Measurements from ENCODE around the gene MARCHF6.
"Not testable (repeated sequence)": the region's sequence is repeated elsewhere in the genome, so short reads cannot be mapped to it uniquely, and the experiment has no call there.

The MARCHF6 gene

GRCh38 chr5:10376544-10376943 lies 23.0 kb downstream of the MARCHF6 start:
- DNase-seq (ENCODE audit: low read depth in 2 of 2), result no peak

DNA sequence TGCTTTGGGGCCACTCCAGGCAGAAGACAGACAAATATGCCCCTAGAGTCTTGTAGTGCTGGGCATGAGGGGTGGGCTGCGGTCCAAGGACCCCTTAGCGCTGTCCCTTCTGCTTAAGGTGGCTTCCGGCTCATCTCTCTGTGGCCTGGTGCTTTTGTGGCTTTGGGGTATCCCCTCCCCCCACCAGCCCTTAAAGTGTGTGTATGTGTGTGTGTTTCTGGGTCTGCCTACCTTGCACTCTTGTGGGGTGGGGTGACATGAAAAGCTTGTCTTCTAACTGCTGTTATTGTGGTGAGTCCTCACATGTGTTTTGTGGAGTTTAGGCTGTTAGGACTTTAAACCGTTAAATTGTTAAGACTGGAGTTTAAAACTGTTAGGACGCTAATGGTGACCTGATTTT lies 23.6 kb downstream of the MARCHF6 start:
- DNase-seq (ENCODE audit: low read depth in 2 of 2), result no peak

DNA sequence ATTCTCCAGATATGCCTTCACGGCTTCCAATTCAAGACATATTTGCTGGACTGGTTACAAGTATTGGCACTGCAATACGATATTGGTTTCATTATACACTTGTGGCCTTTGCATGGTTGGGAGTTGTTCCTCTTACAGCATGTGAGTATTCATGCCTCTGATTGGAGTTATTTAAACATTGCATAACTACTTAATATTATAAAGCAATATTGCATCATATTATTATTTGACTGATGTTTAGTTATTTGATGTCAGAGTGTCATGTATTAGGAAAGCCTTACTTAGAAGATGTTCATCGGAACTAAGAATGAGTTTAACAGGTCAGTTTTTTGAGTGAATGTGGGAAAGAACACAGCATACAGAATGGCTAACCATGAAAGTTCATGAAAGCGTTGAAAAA lies 28.3 kb downstream of the MARCHF6 start:
- DNase-seq (ENCODE audit: low read depth in 2 of 2), result no peak

- DNase-seq (ENCODE audit: low read depth in 2 of 2), result no peak
Observed at GRCh38 chr5:10384483-10384882, 31.0 kb downstream of the MARCHF6 start.

- no peak for DNase-seq (ENCODE audit: low read depth in 2 of 2)
Observed at GRCh38 chr5:10387690-10388089, 34.2 kb downstream of the MARCHF6 start.

DNA sequence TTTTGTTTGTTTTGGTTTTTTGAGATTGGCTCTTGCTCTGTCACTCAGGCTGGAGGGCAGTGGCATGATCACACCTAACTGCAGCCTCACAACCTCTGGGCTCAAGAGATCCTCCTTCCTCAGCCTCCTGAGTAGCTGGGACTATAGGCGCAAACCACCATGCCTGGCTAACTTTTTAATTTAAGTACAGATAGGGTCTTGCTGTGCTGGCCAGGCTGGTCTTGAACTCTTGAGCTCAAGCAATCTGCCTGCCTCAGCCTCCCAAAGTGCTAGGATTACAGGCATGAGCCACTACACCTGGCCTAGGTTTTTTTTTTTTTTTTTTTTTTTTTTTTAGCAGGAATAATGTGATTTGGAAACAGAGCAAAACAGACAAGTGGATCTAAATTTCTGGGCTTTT lies 37.6 kb downstream of the MARCHF6 start:
- DNase-seq (ENCODE audit: low read depth in 2 of 2), result no peak

DNA sequence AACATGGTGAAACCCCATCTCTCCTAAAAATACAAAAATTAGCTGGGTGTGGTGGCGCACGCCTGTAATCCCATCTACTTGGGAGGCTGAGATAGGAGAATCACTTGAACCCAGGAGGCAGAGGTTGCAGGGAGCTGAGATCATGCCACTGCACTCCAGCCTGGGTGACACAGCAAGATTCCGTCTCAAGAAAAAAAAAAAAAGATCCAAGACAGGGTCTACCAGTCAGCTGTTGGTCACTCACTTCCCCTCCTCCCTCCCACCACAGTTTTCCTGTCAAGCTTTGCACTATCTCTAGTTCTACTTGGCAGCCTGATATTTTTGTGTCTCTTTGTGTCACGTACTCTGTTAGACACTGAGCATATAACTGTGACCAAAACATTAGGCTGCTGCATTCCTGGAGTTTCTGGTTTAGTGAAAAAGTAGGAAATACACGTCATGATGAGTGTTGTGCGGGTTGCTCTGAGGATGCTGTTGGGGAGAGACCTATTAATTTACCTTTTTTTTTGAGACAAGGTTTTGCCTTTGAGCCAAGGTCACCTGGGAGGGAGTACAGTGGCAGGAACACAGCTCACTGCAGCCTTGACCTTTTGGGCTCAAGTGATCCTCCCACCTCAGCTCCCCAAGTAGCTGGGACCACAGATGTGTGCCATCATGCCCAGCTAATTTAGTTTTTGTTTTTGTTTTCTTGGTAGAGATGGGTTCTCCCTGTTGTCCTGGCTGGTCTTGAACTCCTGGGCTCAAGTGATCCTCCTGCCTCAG lies 39.3 kb downstream of the MARCHF6 start:
- DNase-seq (ENCODE audit: low read depth in 2 of 2), result not testable (repeated sequence)

DNA sequence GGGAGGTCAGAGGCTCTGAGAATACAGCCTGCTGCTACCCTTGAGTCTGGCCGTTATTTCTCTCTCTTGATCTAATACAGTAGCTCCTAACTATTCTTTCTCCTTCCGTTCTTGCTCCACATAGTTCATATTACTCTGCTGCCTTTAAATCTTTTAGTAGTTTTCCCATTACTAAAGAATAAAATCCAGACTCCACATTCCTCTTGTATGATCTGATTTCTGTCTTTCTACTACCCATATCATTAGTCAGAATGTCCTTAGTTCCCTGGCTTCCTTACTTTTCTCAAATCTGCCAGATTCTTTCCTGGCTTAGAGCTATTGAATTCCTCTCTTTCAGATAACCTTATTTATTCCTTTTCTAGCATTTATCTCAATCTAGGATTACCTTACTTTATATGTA lies 40.0 kb downstream of the MARCHF6 start:
- no peak for DNase-seq (ENCODE audit: low read depth in 2 of 2)

DNA sequence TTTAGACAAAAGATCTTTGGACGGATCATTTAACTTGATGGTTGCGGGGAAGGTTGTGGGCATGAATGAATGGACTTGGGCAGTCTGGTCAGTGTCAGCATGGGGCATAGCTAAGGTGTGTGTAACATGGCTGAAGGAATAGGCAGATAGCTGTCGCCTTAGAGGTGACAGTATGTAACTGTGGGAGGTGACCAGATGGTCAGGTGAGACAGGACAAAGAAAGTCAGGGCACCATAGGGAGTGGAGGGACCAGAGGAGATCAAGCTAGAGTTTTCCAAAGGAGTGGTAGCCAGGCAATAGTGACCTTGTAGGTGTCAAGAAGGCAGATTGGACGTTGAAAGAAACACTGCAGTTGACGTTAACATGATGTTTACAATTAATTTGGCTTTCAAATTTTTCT lies 43.1 kb downstream of the MARCHF6 start:
- no peak for DNase-seq (ENCODE audit: low read depth in 2 of 2)

GRCh38 chr5:10399839-10400238 lies 46.3 kb downstream of the MARCHF6 start:
- DNase-seq (ENCODE audit: low read depth in 2 of 2), result no peak

- DNase-seq (ENCODE audit: low read depth in 2 of 2), result no peak
Observed at GRCh38 chr5:10400411-10400810, 46.9 kb downstream of the MARCHF6 start.

DNA sequence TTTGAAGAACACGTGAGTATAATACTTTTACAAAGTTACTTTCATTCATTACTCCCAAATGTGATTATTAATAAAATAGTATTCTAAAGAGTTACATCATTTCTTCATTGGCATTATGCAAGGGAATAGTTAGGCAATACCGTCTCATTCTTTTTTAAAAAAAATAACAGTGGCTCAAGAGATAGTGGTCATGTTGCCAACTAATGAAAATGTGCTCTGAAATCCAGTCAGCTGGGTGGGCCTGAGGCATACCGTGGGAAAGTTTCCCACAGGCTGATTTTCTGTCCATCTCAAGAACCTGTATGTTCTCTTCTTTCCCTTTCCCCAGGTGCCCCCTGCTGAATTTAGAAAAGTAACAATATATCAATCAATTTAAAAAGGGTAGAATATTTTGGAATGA lies 47.3 kb downstream of the MARCHF6 start:
- DNase-seq (ENCODE audit: low read depth in 2 of 2), result no peak

DNA sequence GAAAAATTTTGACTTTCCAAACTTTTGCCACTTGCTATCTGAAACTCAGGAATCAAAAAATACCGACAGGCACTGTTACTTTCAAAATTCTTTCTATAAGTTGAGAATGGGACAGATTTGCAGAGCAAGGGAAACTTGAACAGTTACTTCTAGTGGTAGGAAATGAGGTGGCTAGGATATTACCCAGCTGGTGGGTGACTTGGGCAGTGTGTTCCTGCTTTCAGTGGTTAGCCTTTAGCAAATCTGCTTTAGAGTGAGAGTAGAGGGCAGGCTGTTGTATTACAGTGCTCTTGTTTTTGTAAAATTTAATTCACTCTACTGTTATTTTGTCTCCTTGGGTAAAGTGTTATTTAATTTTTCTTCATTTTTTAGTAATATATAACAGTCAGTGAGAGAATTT lies 48.0 kb downstream of the MARCHF6 start:
- DNase-seq (ENCODE audit: low read depth in 2 of 2), result no peak
